ENCODE data around the gene TNS3.

The TNS3 gene

GRCh38 chr7:47526466-47526865 is 55.4 kb downstream of the TNS3 start:
- no peak for DNase-seq (ENCODE audit: low read depth in 1 of 2, low spot score in 1 of 2)

GRCh38 chr7:47525066-47525623 is 56.8 kb downstream of the TNS3 start:
- DNase-seq (ENCODE audit: low read depth in 1 of 2, low spot score in 1 of 2), result no peak

- no peak for DNase-seq (ENCODE audit: low read depth in 1 of 2, low spot score in 1 of 2)
Observed at GRCh38 chr7:47523401-47523800, 58.5 kb downstream of the TNS3 start.

DNA sequence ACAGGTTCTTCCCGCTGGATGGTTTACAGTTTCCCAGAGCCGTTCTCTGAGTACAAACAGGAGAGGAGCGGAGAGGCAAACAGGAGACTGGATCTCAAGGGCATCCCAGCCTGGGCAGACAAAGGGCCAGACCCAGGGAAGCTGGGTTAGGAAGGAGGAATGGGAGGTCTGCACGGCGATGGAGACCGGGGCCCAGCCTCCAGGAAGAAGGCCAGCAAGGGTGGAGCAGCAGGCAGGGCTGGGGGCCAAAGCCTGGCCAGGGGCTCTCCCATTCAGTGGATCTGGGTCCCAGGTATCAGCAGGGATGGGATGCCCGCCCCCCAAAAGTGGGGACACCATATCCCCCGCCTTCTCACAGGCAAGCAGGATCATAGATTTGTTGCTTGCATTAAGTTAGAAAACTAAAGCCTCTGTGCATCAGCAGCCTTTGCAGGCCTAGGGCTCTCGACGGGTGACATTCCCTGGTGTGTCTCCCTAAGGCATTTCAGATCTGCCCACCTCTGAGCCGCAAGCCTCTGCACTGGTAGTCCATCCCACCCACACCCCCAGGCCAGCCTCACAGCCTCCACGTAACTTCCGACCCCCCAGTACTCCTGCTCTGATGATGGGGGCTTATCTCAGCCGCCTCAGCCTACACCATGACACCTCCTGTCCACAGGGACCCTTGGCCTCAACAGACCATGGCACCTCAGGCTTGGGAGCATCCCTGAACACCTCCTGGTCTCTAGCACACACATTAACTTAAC is 59.9 kb downstream of the TNS3 start:
- DNase-seq (ENCODE audit: low read depth in 1 of 2, low spot score in 1 of 2), result no peak

DNA sequence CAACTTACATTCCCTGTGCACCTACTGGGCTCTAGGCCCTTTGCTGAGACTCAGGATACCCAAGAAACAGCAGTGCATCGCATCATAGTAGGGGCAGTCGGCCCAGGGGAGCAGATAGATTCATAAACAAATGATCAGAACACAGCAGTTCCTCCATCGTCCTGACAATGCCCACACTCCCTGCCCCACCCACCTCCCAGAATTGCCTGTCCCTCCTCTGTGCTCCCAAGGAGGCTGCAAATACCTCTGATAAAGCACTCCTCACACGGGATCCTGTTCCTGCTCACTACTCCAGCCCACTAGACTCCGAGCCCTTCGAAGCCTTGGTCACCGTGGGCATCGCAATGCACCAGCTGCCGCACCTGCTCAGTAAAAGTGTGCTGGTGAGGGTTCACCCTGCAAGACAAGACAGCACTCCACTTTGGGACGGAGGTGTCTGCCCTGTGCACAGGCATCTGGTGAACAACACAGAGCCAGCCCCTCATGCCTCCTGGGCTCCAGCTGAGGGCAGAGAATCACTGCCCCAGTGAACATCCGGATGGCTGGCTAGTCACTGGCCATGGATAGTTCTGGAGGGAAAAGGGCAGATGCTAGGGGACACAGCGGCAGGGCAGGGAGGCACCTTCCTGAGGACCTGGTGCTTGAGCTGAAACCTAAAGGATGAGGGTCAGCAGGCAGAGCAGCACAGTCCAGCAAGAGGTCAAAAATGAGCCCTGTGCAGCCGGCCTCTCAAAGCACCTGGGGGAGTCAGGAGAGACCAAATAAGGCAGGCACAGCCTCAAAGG is 60.7 kb downstream of the TNS3 start:
- DNase-seq (ENCODE audit: low read depth in 1 of 2, low spot score in 1 of 2), result no peak

GRCh38 chr7:47520406-47520805 is 61.5 kb downstream of the TNS3 start:
- DNase-seq (ENCODE audit: low read depth in 1 of 2, low spot score in 1 of 2), result no peak

DNA sequence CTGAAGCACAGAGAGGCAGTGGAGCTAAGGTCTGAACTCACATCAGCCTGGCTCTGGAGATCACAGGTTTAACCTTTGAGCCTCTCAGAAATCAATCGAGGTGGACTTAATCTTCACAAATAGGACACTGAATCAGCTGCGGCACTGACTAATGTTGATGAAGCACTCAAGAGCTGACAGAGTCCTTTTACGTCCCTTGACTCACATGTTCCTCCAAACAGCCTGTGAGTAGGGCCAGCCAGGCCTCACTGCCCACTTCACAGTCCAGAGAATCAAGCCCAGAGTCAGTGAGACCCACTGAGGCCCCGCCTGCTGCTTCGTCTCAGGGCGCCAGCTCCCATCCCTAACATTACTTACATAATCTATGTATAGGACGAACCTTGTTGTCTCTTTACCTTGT is 63.1 kb downstream of the TNS3 start:
- DNase-seq (ENCODE audit: low read depth in 1 of 2, low spot score in 1 of 2), result no peak

GRCh38 chr7:47517821-47518480 is 64.0 kb downstream of the TNS3 start:
- DNase-seq (ENCODE audit: low read depth in 1 of 2, low spot score in 1 of 2), result no peak

- no peak for DNase-seq (ENCODE audit: low read depth in 1 of 2, low spot score in 1 of 2)
Observed at GRCh38 chr7:47516985-47517600, 64.8 kb downstream of the TNS3 start.

GRCh38 chr7:47516386-47516785 is 65.5 kb downstream of the TNS3 start:
- DNase-seq (ENCODE audit: low read depth in 1 of 2, low spot score in 1 of 2), result no peak

DNA sequence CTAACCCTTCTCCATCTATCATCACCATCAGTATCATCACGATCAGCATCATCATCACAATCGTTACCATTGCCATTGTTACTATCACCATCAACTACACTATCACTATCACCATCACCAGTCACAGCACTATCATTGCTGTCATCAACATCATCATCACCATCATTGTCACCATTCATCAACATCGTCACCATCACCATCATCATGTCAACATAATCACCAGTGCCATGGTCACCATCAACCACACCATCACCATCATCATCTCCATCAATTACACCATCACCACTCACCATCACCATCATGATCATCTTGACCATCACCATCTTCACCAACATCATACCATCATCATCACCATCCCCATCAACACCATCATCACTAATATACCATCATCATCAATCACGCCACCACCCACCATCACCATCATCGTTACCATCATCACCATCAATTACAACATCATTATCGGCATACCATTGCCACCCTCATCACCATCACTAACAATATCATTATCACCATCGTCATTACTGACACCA is 66.5 kb downstream of the TNS3 start:
- DNase-seq (ENCODE audit: low read depth in 1 of 2, low spot score in 1 of 2), result no peak

DNA sequence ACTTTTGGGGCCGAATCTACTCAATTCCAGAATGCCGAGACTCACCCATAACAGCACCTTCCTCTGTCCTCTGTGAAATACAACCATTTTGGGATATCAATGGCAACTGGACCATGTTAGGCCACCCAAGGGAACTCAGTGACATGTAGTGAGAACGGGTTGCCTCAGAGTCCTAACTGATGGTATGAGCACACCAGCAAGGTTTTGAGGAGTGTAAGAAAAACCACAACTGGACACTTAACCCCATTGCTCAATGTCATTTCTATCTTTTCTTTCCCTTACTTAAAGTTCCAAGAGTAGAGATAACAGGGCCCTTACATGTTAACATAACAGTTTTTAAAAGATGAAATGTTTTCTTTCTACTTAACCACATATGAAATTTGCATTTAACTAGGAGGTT is 67.1 kb downstream of the TNS3 start:
- DNase-seq (ENCODE audit: low read depth in 1 of 2, low spot score in 1 of 2), result no peak

GRCh38 chr7:47514367-47514766 is 67.5 kb downstream of the TNS3 start:
- DNase-seq (ENCODE audit: low read depth in 1 of 2, low spot score in 1 of 2), result no peak

- no peak for DNase-seq (ENCODE audit: low read depth in 1 of 2, low spot score in 1 of 2)
Observed at GRCh38 chr7:47513741-47514241, 68.1 kb downstream of the TNS3 start.

DNA sequence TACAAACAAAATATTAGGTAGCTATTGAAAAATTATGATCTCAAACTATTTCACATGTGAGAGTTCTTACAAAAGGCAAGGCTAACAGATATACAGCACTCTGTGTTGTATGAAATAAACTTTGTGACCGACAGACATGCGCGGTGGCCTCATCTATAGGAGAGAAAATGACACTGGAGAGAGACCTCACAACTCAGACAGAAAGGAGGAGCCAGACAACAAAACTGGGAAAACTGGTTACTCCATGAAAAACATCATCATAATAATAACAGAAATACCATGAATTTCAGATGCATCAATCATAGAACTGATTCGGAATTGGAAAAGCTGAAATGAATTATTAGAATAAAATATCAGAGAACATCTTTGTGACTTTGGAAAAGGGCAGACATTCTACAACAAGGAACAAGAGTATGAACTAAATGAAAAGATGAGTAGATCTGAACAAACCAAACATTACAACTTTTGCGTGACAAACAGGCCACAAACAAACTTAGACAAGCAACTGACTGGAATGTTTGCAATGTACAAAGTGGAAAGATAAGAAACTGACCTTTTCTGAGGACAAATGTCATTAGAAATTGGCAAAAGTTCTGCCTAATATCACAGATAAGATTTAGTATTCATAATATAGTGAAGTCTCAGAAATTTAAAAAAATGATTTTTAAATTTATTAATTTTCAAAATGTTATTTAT is 69.3 kb downstream of the TNS3 start:
- no peak for DNase-seq (ENCODE audit: low read depth in 1 of 2, low spot score in 1 of 2)

- DNase-seq (ENCODE audit: low read depth in 1 of 2, low spot score in 1 of 2), result no peak
Observed at GRCh38 chr7:47511699-47512370, 70.1 kb downstream of the TNS3 start.

GRCh38 chr7:47510786-47511185 is 71.1 kb downstream of the TNS3 start:
- DNase-seq (ENCODE audit: low read depth in 1 of 2, low spot score in 1 of 2), result no peak

DNA sequence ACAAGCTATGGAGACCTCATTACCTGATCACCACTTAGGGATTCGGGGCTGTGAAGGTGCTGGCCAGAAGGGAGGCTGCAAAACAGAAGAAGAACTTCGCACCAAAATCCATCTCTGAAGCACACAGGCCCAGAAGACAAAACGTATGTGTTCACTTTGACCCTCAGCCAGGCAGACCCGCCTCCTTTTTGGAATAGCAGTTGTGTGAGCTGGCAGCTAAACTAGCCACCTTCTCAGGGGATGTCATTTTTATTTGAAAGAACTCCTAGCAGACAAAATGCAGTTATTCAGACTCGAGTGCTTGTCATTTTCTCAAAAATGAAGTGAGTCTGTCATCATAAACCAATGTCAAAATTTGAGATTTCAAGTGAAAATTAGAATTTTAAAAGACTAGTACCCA is 71.7 kb downstream of the TNS3 start:
- no peak for DNase-seq (ENCODE audit: low read depth in 1 of 2, low spot score in 1 of 2)

- no peak for DNase-seq (ENCODE audit: low read depth in 1 of 2, low spot score in 1 of 2)
Observed at GRCh38 chr7:47509571-47509970, 72.3 kb downstream of the TNS3 start.
